Epithelial cell of esophagus (primary cell): ENCODE results near the gene ZNF74.

Source experiments
- DNase-seq: peaks from one replicate; pipeline ENCODE4 v3.0.0; 2010; ENCODE audit warnings: low read depth
- H3K4me3 ChIP-seq: 2 replicates; pipeline ENCODE4 v1.5.1; 2011; ENCODE audit warnings: mild to moderate bottlenecking, low read length, control low read depth
- TF ChIP-seq, protein P1 (sequence below): IDR thresholded peaks from 2 replicates; pipeline ENCODE4 v1.5.1; 2011; ENCODE audit warnings: low read depth, mild to moderate bottlenecking, low read length, control low read depth, inconsistent platforms; ENCODE audit not compliant: insufficient read depth; ENCODE audit errors: missing control alignments

Gene ZNF74

DNA sequence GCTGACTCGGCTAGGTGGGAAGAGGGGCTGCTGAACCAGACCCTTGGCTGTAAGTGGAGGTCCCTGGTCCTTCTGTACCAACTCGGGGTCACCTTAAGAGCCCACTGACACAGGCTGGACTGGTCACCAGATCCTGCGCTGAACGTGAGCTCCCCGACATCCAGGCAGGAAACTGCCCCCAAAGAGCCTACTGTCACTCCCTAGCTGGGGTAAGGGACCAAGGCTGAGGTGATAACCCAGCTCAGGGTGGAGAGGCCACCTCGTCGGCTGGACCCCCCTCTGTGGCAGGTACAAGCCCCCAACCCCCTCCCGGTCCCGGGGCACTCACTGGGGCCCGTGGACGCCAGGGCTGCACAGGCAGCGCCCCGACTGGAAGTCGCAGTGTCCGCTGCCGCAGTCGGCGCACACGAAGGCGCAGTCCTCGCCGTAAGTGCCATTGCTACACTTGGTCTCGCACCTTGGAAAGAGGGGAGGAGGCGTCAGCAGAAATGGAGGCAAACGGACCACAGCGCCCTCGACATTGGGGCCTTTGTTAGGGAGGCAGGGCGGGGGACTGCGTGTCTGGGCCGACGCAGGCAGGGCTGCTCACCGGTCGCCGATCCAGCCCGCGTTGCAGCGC lies 36.3 kb downstream of the ZNF74 start:
- no peak overlapping the region for H3K4me3 ChIP-seq
- no peak for DNase-seq
- TF ChIP-seq, protein P1, sequence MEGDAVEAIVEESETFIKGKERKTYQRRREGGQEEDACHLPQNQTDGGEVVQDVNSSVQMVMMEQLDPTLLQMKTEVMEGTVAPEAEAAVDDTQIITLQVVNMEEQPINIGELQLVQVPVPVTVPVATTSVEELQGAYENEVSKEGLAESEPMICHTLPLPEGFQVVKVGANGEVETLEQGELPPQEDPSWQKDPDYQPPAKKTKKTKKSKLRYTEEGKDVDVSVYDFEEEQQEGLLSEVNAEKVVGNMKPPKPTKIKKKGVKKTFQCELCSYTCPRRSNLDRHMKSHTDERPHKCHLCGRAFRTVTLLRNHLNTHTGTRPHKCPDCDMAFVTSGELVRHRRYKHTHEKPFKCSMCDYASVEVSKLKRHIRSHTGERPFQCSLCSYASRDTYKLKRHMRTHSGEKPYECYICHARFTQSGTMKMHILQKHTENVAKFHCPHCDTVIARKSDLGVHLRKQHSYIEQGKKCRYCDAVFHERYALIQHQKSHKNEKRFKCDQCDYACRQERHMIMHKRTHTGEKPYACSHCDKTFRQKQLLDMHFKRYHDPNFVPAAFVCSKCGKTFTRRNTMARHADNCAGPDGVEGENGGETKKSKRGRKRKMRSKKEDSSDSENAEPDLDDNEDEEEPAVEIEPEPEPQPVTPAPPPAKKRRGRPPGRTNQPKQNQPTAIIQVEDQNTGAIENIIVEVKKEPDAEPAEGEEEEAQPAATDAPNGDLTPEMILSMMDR, result no peak

DNA sequence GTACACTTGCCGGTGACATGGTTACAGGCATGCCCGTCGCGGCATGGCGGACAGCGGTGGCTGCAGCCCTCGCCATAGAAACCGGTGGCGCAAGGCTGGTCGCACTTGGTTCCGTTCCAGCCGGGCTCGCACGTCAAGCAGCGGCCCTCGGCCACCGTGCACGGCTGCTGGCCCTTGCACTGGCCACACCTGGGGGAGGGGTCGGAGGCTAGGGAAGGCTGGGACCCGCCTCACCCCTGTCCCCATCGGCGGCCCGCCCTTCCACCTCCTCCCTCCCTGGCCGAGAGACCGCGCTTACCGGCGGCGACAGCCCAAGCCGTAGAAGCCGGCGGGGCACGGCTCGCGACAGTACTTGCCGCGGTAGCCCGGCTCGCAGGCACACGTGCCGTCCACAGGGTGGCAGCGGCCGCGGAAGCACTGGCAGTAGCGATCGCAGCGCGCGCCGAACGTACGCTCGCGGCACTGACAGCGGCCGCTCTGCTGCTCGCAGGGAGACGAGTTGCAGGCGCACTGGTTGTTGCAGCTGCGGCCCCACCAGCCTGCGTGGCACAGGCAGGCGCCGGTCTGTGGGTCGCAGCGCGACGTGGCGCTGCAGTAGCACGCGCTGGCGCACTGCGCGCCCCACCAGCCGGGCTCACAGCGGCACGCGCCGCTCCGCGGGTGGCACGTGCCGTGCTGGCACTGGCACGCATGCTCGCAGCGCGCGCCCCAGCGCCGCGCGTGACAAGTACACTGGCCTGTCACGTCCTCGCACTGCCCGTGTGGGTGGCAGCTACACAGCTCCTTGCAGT lies 37.0 kb downstream of the ZNF74 start:
- DNase-seq, result peak; percentile 70
- H3K4me3 ChIP-seq, result peak overlapping the region; percentile 3
- TF ChIP-seq, protein P1, result peak; percentile 29

- DNase-seq, result no peak
- TF ChIP-seq, protein P1, result no peak
- H3K4me3 ChIP-seq, result no peak overlapping the region
Measured at GRCh38 chr22:20431511-20432192, 37.7 kb downstream of the ZNF74 start.

DNA sequence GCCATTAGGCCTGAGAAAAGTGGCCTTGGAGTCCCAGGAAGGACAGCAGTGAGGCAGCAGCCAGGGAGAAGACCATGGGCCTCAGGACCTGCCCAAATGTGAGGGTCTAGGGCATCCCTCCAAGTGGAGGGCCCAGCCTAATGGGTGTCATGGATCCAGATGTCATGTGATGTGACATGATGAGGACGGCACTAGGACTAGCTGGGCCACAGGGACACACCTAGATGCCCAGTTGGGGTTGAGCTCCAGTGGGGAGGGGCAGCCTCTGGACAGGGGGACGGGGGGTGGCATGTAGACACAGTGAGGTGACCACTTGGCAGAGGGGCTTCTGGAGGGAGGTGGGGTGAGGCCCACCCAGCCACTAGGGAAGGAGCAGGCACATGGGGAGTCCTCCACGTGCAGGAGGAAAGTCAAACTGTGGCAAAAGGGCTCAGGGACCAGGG lies 38.3 kb downstream of the ZNF74 start:
- TF ChIP-seq, protein P1, result no peak
- no peak overlapping the region for H3K4me3 ChIP-seq
- DNase-seq, result no peak

DNA sequence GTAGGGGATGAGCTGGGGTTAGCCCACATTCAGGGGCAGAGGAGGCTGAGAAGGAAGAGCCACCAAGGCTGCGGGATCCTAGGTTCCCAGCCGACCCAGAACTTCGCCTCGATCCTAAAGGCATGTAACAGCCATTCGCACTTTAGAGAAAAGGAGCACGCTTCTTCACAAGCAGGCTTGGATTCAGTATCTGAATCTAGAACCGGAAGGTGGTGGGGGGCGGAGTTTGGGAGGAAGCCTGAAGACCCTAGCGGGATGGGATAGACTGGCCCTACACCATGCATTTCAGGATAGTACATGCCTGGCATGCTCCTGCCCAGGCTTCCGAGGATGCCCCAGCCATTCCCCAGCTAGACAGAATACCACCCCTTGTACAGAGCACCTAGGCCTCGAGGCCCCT lies 39.2 kb downstream of the ZNF74 start:
- DNase-seq, result no peak
- TF ChIP-seq, protein P1, result no peak
- H3K4me3 ChIP-seq, result no peak overlapping the region

DNA sequence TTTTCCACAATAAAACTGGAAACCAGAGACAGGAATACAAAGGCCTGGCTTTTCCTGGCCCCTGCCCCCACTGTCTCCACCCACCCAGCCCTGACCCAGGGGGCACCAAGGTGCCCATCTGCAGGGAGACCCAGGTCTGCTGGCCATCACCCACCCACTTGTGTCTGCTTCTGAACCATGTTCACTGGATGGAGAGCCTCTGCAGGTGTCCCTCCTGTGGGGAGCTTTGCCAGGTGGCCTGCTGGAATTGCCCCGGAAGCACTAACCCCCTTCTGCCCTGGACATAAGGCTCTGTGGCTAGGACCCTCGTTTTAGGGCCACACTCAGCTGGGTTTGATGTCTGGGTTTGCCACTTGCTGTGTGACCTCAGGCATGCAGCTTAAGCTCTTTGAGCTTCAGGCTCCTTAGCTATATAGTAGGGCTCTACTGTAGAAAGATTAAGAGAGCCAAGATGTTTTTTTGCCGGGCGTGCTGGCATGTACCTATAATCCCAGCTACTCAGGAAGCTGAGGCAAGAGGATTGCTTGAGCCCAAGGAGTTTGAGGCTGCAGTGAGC lies 39.8 kb downstream of the ZNF74 start:
- no peak overlapping the region for H3K4me3 ChIP-seq
- TF ChIP-seq, protein P1, result no peak
- no peak for DNase-seq
